ENCODE data around the gene SLF2.

SLF2 gene

DNA sequence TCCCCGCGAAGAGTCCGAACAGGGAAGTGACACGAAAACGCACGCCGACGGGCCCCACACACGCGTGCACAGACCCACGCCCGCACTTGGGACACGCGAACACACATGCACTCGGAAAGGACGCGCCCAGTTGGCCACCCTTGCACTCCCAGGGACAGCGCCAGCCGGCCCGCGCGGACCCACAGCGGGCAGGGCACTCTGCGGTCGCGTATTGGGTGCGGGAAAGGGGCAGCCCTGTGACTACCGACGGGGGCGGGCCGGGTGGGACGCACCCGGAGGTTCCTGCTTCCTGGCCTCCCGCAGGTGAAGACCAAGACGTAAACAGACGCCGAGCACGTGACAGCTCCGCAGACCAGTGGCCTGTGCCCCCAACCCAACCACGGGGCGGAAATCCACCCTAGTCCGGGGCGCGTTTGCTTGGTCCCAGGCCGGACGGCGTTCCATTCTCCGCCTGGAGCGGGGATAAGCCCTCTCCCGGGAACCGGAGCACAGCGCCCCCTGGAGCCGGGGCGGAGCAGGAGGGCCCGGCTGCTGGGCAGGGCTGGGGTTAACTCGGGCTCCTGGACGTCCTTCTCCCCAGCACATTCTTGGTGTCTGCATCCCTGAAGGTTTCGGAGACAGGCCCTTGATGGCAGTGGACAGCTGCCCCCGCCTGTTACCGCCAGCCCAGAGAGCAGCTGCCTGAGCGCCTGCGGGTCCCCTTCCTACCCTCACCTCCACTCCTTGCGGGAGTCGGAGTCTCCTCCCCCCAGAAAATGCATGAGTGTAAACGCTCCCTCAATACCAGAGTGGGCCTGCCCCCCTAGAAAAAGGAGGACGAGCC lies 84.8 kb downstream of the SLF2 start:
- DNase-seq (ENCODE audit: low spot score in 2 of 2), result peak; percentile 48 to 66
- no peaks in the 10 kb centered on the region for H3K27me3 Mint-ChIP-seq
- H3K4me3 Mint-ChIP-seq, result peak overlapping the region; percentile 82
- H3K4me1 Mint-ChIP-seq, result peaks cover 25% of the 10 kb centered on the region
- H3K36me3 Mint-ChIP-seq (ENCODE audit: insufficient read depth), result peaks cover 20% of the 10 kb centered on the region
- H3K27ac Mint-ChIP-seq (ENCODE audit: low read depth), result peak overlapping the region; percentile 72
- ATAC-seq (replicated peaks; ENCODE audit: extremely low read depth, poor library complexity, severe bottlenecking), result peak; percentile 53
- no peaks in the 10 kb centered on the region for H3K9me3 Mint-ChIP-seq

- peaks cover 15% of the 10 kb centered on the region for H3K36me3 Mint-ChIP-seq (ENCODE audit: insufficient read depth)
- H3K9me3 Mint-ChIP-seq, result no peaks in the 10 kb centered on the region
- H3K4me3 Mint-ChIP-seq, result peak overlapping the region; percentile 82
- H3K4me1 Mint-ChIP-seq, result peaks cover 25% of the 10 kb centered on the region
- ATAC-seq (replicated peaks; ENCODE audit: extremely low read depth, poor library complexity, severe bottlenecking), result peak; percentile 35
- H3K27me3 Mint-ChIP-seq, result no peaks in the 10 kb centered on the region
- DNase-seq (ENCODE audit: low spot score in 2 of 2), result peak; percentile 34 to 42
- H3K27ac Mint-ChIP-seq (ENCODE audit: low read depth), result peak overlapping the region; percentile 72
Observed at GRCh38 chr10:100998183-100998990, 85.6 kb downstream of the SLF2 start.

DNA sequence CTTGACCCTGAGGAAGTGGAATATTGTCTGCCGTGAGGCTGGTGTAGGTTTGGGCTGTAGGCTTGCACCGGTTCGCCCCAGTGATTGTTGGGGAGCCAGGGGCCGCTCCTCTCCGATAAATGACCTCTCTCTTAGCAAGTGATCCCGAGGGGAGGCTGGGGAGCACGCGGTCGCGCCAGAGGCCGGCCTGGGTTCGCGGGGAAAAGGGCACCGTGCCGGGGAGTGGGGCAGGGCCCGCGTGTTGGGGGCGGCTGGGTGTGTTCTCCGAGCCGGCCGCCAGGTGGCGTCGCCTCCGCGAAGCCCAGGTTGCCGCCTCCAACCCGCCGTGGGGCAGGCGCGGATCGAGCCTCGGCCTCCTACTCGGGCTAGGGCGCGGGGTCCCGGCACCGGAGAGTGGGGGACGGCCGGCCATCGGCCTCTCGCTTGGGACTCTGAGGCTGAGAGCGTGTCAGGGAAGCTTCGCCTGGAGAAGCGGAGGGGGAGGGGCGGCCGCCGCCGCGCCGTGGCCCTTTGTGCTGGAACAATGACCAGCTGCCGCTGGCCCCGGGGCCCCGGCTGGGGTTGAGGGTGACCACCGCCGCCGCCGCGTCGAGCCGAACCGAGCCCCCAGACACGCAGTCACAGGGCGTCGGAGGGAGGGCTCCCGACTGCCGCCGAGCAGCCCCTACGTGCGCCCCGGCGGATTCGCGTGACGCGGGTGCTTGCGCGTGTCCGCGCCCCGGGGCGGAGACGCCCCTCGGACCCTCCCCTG lies 86.4 kb downstream of the SLF2 start:
- DNase-seq (ENCODE audit: low spot score in 2 of 2), result peak; percentile 61 to 73
- peak; percentile 63 for ATAC-seq (replicated peaks; ENCODE audit: extremely low read depth, poor library complexity, severe bottlenecking)
- Mint-ChIP-seq H3K9me3 (no peaks in the 10 kb centered on the region), H3K4me1 (peaks cover 25% of the 10 kb centered on the region), H3K36me3 (ENCODE audit: insufficient read depth) (peaks cover 13% of the 10 kb centered on the region), H3K4me3 (peak overlapping the region; percentile 82), H3K27ac (ENCODE audit: low read depth) (peak overlapping the region; percentile 72), H3K27me3 (no peaks in the 10 kb centered on the region)

- Mint-ChIP-seq H3K9me3 (no peaks in the 10 kb centered on the region), H3K27ac (ENCODE audit: low read depth) (peak within 1 kb of the TSS; percentile 72), H3K27me3 (no peaks in the 10 kb centered on the region), H3K4me3 (peak within 1 kb of the TSS; percentile 82), H3K4me1 (peaks cover 25% of the 10 kb centered on the region), H3K36me3 (ENCODE audit: insufficient read depth) (peaks cover 12% of the 10 kb centered on the region)
- no peak for DNase-seq (ENCODE audit: low spot score in 2 of 2)
- ATAC-seq (replicated peaks; ENCODE audit: extremely low read depth, poor library complexity, severe bottlenecking), result no peak
Observed at GRCh38 chr10:100999742-101000126, 87.0 kb downstream of the SLF2 start, which contains the start of gene LZTS2. TSS of gene LZTS2 (plus strand) at chr10:100999808. CDS start at chr10:101002539, 2,731 bp downstream.

DNA sequence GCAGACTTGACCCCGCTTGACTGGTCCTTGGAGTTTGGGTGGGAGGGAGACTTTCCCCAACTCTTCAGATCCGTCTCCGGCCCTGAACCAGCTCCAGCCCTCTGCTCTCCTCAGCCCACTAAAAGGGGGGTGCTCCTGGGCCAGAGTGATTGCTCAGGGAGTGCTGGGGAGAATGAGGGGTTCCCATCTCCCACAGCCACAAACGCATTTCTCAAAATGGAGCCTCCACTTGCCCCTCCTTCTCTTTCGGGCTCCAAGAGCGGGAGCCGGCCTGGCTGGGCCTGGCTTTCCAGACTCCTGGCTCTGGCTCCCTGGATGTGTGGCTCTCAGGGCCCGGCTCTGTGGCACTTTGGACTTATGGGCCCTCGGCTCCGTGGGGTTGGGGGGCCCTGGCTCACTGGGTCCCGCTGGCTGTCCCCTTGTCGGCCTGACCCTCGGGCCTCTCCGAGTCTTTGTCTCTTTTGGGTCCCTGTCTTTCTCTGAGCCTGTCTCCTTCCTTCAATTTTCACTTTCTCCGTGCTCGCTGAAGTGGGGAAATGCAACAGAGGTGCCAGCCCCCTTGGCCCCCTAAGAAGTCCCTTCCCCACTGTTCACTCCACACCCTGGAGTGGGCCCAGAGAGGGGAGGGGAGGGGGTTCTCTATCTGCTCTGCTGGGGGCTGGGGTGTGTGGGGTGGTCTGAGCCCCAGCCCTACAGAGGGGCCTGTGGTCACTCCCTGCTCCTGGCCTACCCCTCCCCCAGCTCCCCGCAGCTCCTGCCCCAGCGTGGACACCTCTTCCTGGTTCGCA lies 87.6 kb downstream of the SLF2 start:
- peaks cover 12% of the 10 kb centered on the region for H3K36me3 Mint-ChIP-seq (ENCODE audit: insufficient read depth)
- ATAC-seq (replicated peaks; ENCODE audit: extremely low read depth, poor library complexity, severe bottlenecking) (no peak), DNase-seq (ENCODE audit: low spot score in 2 of 2) (no peak)
- H3K4me3 Mint-ChIP-seq, result peak overlapping the region; percentile 67
- peaks cover 25% of the 10 kb centered on the region for H3K4me1 Mint-ChIP-seq
- H3K27me3 Mint-ChIP-seq, result no peaks in the 10 kb centered on the region
- H3K9me3 Mint-ChIP-seq, result no peaks in the 10 kb centered on the region
- no peak overlapping the region for H3K27ac Mint-ChIP-seq (ENCODE audit: low read depth)

GRCh38 chr10:101000915-101001658 lies 88.3 kb downstream of the SLF2 start:
- ATAC-seq (replicated peaks; ENCODE audit: extremely low read depth, poor library complexity, severe bottlenecking), result no peak
- H3K4me3 Mint-ChIP-seq, result peak overlapping the region; percentile 67
- DNase-seq (ENCODE audit: low spot score in 2 of 2), result no peak
- H3K36me3 Mint-ChIP-seq (ENCODE audit: insufficient read depth), result peaks cover 12% of the 10 kb centered on the region
- no peak overlapping the region for H3K27ac Mint-ChIP-seq (ENCODE audit: low read depth)
- H3K9me3 Mint-ChIP-seq, result no peaks in the 10 kb centered on the region
- H3K4me1 Mint-ChIP-seq, result peaks cover 25% of the 10 kb centered on the region
- no peaks in the 10 kb centered on the region for H3K27me3 Mint-ChIP-seq

- H3K27ac Mint-ChIP-seq (ENCODE audit: low read depth), result no peak overlapping the region
- H3K4me3 Mint-ChIP-seq, result no peak overlapping the region
- DNase-seq (ENCODE audit: low spot score in 2 of 2) (no peak), ATAC-seq (replicated peaks; ENCODE audit: extremely low read depth, poor library complexity, severe bottlenecking) (no peak)
- H3K27me3 Mint-ChIP-seq, result no peaks in the 10 kb centered on the region
- H3K36me3 Mint-ChIP-seq (ENCODE audit: insufficient read depth), result peaks cover 9% of the 10 kb centered on the region
- peaks cover 19% of the 10 kb centered on the region for H3K4me1 Mint-ChIP-seq
- H3K9me3 Mint-ChIP-seq, result no peaks in the 10 kb centered on the region
Observed at GRCh38 chr10:101001659-101002035, 88.9 kb downstream of the SLF2 start.

DNA sequence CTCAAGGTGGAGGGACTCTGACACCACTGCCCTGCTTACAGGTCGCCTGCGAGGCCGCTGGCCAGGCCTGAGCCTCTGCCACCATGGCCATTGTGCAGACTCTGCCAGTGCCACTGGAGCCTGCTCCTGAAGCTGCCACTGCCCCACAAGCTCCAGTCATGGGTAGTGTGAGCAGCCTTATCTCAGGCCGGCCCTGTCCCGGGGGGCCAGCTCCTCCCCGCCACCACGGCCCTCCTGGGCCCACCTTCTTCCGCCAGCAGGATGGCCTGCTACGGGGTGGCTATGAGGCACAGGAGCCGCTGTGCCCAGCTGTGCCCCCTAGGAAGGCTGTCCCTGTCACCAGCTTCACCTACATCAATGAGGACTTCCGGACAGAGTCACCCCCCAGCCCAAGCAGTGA lies 89.7 kb downstream of the SLF2 start:
- Mint-ChIP-seq H3K27ac (ENCODE audit: low read depth) (no peak overlapping the region), H3K36me3 (ENCODE audit: insufficient read depth) (peaks cover 9% of the 10 kb centered on the region), H3K27me3 (no peaks in the 10 kb centered on the region), H3K4me3 (no peak overlapping the region), H3K9me3 (no peaks in the 10 kb centered on the region), H3K4me1 (peaks cover 19% of the 10 kb centered on the region)
- DNase-seq (ENCODE audit: low spot score in 2 of 2), result no peak
- no peak for ATAC-seq (replicated peaks; ENCODE audit: extremely low read depth, poor library complexity, severe bottlenecking)

- Mint-ChIP-seq H3K36me3 (ENCODE audit: insufficient read depth) (peaks cover 8% of the 10 kb centered on the region), H3K27ac (ENCODE audit: low read depth) (no peak overlapping the region), H3K9me3 (no peaks in the 10 kb centered on the region), H3K27me3 (no peaks in the 10 kb centered on the region), H3K4me3 (no peak overlapping the region), H3K4me1 (peaks cover 9% of the 10 kb centered on the region)
- no peak for ATAC-seq (replicated peaks; ENCODE audit: extremely low read depth, poor library complexity, severe bottlenecking)
- DNase-seq (ENCODE audit: low spot score in 2 of 2), result no peak
Observed at GRCh38 chr10:101003639-101004206, 91.0 kb downstream of the SLF2 start.

DNA sequence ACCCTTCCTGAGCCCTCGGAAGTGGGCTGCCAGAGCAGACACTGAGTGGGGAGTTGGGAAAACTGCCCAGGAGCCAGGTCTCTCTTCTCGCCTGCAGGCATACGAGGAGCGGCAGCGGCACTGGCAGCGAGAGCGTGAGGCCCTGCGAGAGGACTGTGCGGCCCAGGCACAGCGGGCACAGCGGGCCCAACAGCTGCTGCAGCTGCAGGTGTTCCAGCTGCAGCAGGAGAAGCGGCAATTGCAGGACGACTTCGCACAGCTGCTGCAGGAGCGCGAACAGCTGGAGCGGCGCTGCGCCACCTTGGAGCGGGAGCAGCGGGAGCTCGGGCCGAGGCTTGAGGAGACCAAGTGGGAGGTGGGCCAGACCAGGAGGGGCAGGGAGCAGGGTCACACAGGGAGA lies 92.6 kb downstream of the SLF2 start:
- Mint-ChIP-seq H3K27ac (ENCODE audit: low read depth) (no peak overlapping the region), H3K4me3 (no peak overlapping the region)

GRCh38 chr10:101005869-101006567 lies 93.3 kb downstream of the SLF2 start:
- DNase-seq (ENCODE audit: low spot score in 2 of 2) (no peak), ATAC-seq (replicated peaks; ENCODE audit: extremely low read depth, poor library complexity, severe bottlenecking) (no peak)
- Mint-ChIP-seq H3K36me3 (ENCODE audit: insufficient read depth) (peaks cover 2% of the 10 kb centered on the region), H3K4me1 (peaks cover 3% of the 10 kb centered on the region), H3K27me3 (no peaks in the 10 kb centered on the region), H3K9me3 (no peaks in the 10 kb centered on the region), H3K27ac (ENCODE audit: low read depth) (no peak overlapping the region), H3K4me3 (no peak overlapping the region)

More for the DNA sequence above, 92.6 kb downstream of the SLF2 start:
- H3K36me3 Mint-ChIP-seq (ENCODE audit: insufficient read depth), result peaks cover 5% of the 10 kb centered on the region
- no peaks in the 10 kb centered on the region for H3K9me3 Mint-ChIP-seq
- no peak for ATAC-seq (replicated peaks; ENCODE audit: extremely low read depth, poor library complexity, severe bottlenecking)
- H3K4me1 Mint-ChIP-seq, result peaks cover 6% of the 10 kb centered on the region
- DNase-seq (ENCODE audit: low spot score in 2 of 2), result no peak
- H3K27me3 Mint-ChIP-seq, result no peaks in the 10 kb centered on the region

Measured in central memory CD8-positive, alpha-beta T cell (primary cell).